Activated CD4-positive, alpha-beta T cell treated with anti-CD3 and anti-CD28 coated beads for 36 hours (primary cell): ENCODE results near the gene ZBTB11. TPM values are rescaled to one million over a fixed set of nuclear protein-coding genes. Genes with fewer than 3 reads are reported as not detected.
"Not testable (repeated sequence)": the region's sequence is repeated elsewhere in the genome, so short reads cannot be mapped to it uniquely, and the experiment has no call there.

Experiments
- ATAC-seq: fragments of 200-7000 bp; cut with Tn5 transposase; one replicate; pipeline ENCODE4 v1.10.0; 2021; ENCODE audit warnings: mild to moderate bottlenecking, moderate library complexity
- CTCF ChIA-PET: fragments of 350-600 bp; sonication (Branson Sonifier 250); formaldehyde crosslinking; loops from one replicate; lab custom pipeline; 2021; ENCODE audit warnings: antibody characterized with exemption; lab: Charles Lee
- POLR2A ChIA-PET: fragments of 350-600 bp; sonication (Branson Sonifier 250); formaldehyde crosslinking; loops from one replicate; lab custom pipeline; 2021; ENCODE audit warnings: antibody characterized with exemption, inconsistent platforms; lab: Charles Lee
- DNase-seq: peaks from one replicate; pipeline ENCODE4 v3.0.0-alpha.2; 2020
- H3K27ac Mint-ChIP-seq: one replicate; pipeline ENCODE4 v1.8.0; 2021; ENCODE audit warnings: mixed read lengths
- H3K27me3 Mint-ChIP-seq: one replicate; pipeline ENCODE4 v1.8.0; 2021; ENCODE audit warnings: mixed read lengths
- H3K36me3 Mint-ChIP-seq: one replicate; pipeline ENCODE4 v1.8.0; 2021; ENCODE audit warnings: low read depth, mixed read lengths
- H3K4me1 Mint-ChIP-seq: one replicate; pipeline ENCODE4 v1.8.0; 2021; ENCODE audit warnings: mixed read lengths
- H3K4me3 Mint-ChIP-seq: one replicate; pipeline ENCODE4 v1.8.0; 2021; ENCODE audit warnings: mild to moderate bottlenecking, moderate library complexity, mixed read lengths
- H3K9me3 Mint-ChIP-seq: one replicate; pipeline ENCODE4 v1.8.0; 2021; ENCODE audit warnings: low read depth, mixed read lengths
- intact Hi-C, 2 experiments: fragments of 100-400 bp; cut with DNase I in 1 of 2; cut with micrococcal nuclease in 1 of 2; formaldehyde crosslinking; loops; one replicate each; pipeline versions ENCODE4 v1.14.2 to v1.15.1; 2022 to 2024; cut with DNase I, micrococcal nuclease
- total RNA-seq, 2 experiments: library from RNA; stranded (reverse); gene quantifications; one replicate each; pipeline ENCODE4 v1.2.3, GENCODE V29; 2021

ZBTB11 gene
- total RNA-seq, 2 experiments from 2014 or later = 25.1 to 26.0 TPM

DNA sequence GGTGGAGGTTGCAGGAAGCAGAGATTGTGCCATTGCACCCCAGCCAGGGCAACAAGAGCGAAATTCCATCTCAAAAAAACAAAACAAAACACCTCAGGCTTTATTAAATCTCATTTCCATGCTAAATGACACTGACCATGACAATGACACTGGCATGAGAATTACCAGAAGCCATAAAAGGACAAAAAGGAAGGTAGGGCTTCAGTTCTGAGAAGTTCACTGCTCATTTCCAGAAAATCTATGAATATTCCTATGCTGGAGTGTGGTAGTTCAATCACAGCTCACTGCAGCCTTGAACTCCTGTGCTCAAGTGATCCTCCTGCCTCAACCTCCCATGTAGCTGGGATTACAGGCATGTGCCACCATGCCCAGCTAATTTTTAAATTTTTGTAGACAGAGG, 58.2 kb downstream of the ZBTB11 start:
- Mint-ChIP-seq H3K27me3 (no peaks in the 10 kb centered on the region), H3K27ac (no peak overlapping the region), H3K4me3 (no peak overlapping the region), H3K36me3 (no peaks in the 10 kb centered on the region), H3K4me1 (no peaks in the 10 kb centered on the region), H3K9me3 (no peaks in the 10 kb centered on the region)
- DNase-seq (no peak), ATAC-seq (no peak)
- intact Hi-C loops = no loop called here
- ChIA-PET POLR2A (no interaction called here), CTCF (no interaction called here)

DNA sequence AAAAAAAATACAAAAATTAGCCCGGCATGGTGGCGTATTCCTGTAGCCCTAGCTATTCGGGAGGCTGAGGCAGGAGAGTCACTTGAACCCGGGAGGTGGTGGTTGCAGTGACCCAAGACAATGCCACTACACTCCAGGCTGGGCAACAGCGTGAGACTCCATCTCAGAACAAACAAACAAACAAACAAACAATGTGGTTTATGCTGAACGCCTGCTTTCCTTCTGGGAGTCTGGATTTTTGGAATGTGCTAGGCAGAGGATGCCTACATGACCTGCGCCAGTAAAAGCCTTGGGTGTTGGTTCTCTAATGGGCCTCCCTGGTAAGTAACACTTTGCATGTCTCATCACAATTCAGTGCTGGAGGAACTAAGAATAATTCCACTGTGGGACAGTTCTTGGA, 59.5 kb downstream of the ZBTB11 start:
- intact Hi-C loops = no loop called here
- DNase-seq (no peak), ATAC-seq (no peak)
- no peaks in the 10 kb centered on the region for H3K36me3 Mint-ChIP-seq
- H3K27me3 Mint-ChIP-seq = no peaks in the 10 kb centered on the region
- no peak overlapping the region for H3K27ac Mint-ChIP-seq
- ChIA-PET CTCF (no interaction called here), POLR2A (interaction anchor here (0.7 kb wide), 1 partner anchor 35 kb away, joined by 3 read pairs; no protein-coding TSS in a partner anchor)
- no peaks in the 10 kb centered on the region for H3K9me3 Mint-ChIP-seq
- H3K4me1 Mint-ChIP-seq = no peaks in the 10 kb centered on the region
- no peak overlapping the region for H3K4me3 Mint-ChIP-seq

DNA sequence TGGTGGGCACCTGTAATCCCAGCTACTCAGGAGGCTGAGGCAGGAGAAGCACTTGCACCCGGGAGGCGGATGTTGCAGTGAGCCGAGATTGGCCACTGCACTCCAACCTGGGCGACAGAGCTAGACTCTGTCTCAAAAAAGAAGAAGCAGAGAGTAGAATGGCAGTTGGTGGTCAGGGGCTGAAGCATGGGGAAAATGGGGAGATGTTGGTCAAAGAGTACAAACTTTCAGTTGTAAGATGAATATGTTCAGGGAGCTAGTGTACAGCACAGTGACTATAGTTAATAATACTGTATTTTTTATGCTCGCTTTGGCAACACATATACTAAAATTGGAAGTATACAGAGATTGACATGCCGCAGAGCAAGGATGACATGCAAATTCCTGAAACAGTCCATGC, 61.4 kb downstream of the ZBTB11 start:
- intact Hi-C loops = no loop called here
- no peaks in the 10 kb centered on the region for H3K9me3 Mint-ChIP-seq
- CTCF ChIA-PET = no interaction called here

DNA sequence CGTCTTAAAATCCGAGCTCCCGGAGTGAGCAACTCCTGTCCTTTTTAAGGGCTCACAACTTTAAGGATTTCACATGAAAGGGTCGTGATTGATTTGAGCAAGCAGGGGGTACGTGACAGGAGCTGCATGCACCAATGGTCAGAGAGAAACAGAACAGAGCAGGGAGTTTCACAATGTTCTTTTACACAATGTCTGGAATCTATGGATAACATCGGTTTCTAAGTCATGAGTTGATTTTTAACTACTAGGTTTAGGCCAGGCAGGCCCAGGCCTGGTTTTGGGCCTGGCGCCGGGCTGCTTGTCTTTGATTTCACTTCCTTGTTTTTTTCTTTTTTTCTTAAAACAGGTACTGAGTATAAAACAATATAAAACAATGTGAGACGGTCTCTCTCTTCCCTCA, 63.9 kb downstream of the ZBTB11 start:
- H3K9me3 Mint-ChIP-seq, ATAC-seq, H3K27me3 Mint-ChIP-seq, intact Hi-C loops, H3K4me1 Mint-ChIP-seq, H3K36me3 Mint-ChIP-seq, H3K4me3 Mint-ChIP-seq, POLR2A ChIA-PET, H3K27ac Mint-ChIP-seq, DNase-seq: not testable (repeated sequence)
- CTCF ChIA-PET = interaction anchor here (0.6 to 1.2 kb wide), 3 partner anchors 20 to 1013 kb away, joined by 3 to 4 read pairs (median 4); no protein-coding TSS in a partner anchor

More for the DNA sequence above, 61.4 kb downstream of the ZBTB11 start:
- Mint-ChIP-seq H3K36me3 (no peaks in the 10 kb centered on the region), H3K4me3 (no peak overlapping the region), H3K27ac (no peak overlapping the region), H3K27me3 (no peaks in the 10 kb centered on the region), H3K4me1 (no peaks in the 10 kb centered on the region)
- DNase-seq (no peak), ATAC-seq (no peak)
- POLR2A ChIA-PET = interaction anchor here (0.9 kb wide), 1 partner anchor 219 kb away, joined by 3 read pairs; no protein-coding TSS in a partner anchor

DNA sequence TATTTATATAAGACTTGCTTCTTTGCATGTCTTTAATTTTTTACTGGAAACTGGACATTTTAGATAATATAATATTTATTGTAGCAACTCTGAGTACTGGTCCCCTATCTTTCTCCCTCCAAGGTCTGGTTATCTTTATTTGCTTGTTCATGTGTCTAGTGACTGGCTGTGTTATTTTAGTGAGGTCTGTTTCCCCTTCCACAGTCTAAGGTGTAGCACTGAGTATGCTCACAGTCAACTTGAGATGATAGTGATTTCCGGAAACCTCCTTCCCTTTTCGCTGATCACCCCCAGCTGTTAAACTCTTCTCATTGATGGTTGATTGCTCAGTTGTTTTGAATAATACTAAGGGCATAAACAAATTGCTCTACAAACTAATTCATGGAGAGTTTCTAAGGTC, 65.9 kb downstream of the ZBTB11 start:
- no peaks in the 10 kb centered on the region for H3K36me3 Mint-ChIP-seq
- intact Hi-C loops = no loop called here

DNA sequence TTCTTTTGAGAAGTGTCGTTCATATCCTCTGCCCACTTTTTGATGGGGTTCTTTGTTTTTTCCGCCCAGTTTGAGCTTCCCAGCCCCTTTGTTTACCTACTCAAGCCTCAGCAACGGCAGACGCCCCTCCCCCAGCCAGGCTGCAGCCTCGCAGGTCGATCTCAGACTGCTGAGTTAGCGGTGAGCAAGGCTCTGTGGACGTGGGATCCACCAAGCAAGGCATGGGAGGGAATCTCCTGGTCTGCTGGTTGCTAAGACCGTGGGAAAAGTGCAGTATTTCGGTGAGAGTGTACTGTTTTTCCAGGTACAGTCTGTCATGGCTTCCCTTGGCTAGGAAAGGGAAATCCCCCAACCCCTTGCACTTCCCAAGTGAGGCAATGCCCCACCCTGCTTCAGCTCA, 71.5 kb downstream of the ZBTB11 start:
- POLR2A ChIA-PET, DNase-seq, H3K4me3 Mint-ChIP-seq, ATAC-seq, intact Hi-C loops, H3K36me3 Mint-ChIP-seq, H3K27ac Mint-ChIP-seq, H3K4me1 Mint-ChIP-seq, H3K27me3 Mint-ChIP-seq, H3K9me3 Mint-ChIP-seq, CTCF ChIA-PET: not testable (repeated sequence)

More for the DNA sequence above, 65.9 kb downstream of the ZBTB11 start:
- CTCF ChIA-PET = no interaction called here
- no peak for ATAC-seq
- H3K9me3 Mint-ChIP-seq = no peaks in the 10 kb centered on the region
- no peaks in the 10 kb centered on the region for H3K4me1 Mint-ChIP-seq
- H3K27ac Mint-ChIP-seq = no peak overlapping the region
- H3K27me3 Mint-ChIP-seq = no peaks in the 10 kb centered on the region
- no peak for DNase-seq
- POLR2A ChIA-PET = no interaction called here
- no peak overlapping the region for H3K4me3 Mint-ChIP-seq

DNA sequence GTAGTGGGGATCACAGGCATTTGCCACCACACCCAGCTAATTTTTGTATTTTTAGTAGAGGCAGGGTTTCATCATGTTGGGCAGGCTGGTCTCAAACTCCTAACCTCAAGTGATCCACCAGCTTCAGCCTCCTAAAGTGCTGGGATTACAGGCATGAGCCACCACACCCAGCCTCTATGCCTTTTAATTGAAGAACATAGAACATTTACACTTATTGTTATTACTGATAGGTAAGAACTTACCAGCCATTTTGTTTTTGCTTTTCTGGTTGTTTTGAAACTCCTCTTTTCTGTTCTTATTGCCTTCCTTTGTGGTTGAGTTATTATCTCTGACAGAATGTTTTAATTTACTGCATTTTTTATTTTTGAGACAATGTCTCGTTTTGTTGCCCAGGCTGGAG, 73.7 kb downstream of the ZBTB11 start:
- no peaks in the 10 kb centered on the region for H3K4me1 Mint-ChIP-seq
- ChIA-PET POLR2A (no interaction called here), CTCF (no interaction called here)
- no peak for ATAC-seq
- peaks cover 1% of the 10 kb centered on the region for H3K36me3 Mint-ChIP-seq
- no peak overlapping the region for H3K27ac Mint-ChIP-seq
- H3K9me3 Mint-ChIP-seq = no peaks in the 10 kb centered on the region
- H3K27me3 Mint-ChIP-seq = no peaks in the 10 kb centered on the region
- intact Hi-C loops = no loop called here
- H3K4me3 Mint-ChIP-seq = no peak overlapping the region
- DNase-seq = no peak

DNA sequence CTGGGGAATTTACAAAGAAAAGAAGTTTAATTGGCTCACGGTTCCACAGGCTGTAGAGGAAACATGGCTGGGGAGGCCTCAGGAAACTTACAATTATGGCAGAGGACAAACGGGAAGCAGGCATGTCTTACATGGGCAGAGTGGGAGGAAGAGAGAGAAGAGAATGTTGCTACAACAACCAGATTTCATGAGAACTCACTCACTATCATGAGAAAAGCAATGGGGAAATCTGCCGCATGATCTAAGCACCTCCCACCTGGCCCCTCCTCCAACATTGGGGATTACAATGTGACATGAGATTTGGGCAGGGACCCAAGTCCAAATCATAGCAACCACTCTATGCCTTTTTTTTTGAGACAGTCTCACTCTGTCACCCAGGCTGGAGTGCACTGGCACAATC, 74.2 kb downstream of the ZBTB11 start:
- Mint-ChIP-seq H3K27me3 (no peaks in the 10 kb centered on the region), H3K9me3 (no peaks in the 10 kb centered on the region), H3K4me3 (no peak overlapping the region), H3K36me3 (peaks cover 1% of the 10 kb centered on the region), H3K4me1 (no peaks in the 10 kb centered on the region), H3K27ac (no peak overlapping the region)
- intact Hi-C loops = no loop called here
- ChIA-PET CTCF (no interaction called here), POLR2A (no interaction called here)
- DNase-seq (no peak), ATAC-seq (no peak)

Other genes with a start within 250 kb of the ZBTB11 start
- gene SENP7, start 163.9 kb downstream of the ZBTB11 start, total RNA-seq = 10 to 100 TPM; 12.3 to 12.9 TPM
- 10 to 100 TPM; 54.3 to 55.4 TPM for gene TRMT10C, start 115.3 kb downstream of the ZBTB11 start, total RNA-seq
- gene PCNP, start 103.0 kb downstream of the ZBTB11 start, total RNA-seq = 100 to 1,000 TPM; 213 to 264 TPM
- 1,000 to 10,000 TPM; 1,807 to 1,945 TPM for gene RPL24, start 9.6 kb upstream of the ZBTB11 start, total RNA-seq
- 10 to 100 TPM; 18.1 to 20.0 TPM for gene CEP97, start 47.5 kb upstream of the ZBTB11 start, total RNA-seq
- gene NXPE3, start 102.1 kb upstream of the ZBTB11 start, total RNA-seq = 10 to 100 TPM; 12.8 to 18.5 TPM
- 10 to 100 TPM; 47.8 to 56.7 TPM for gene NFKBIZ, start 172.4 kb upstream of the ZBTB11 start, total RNA-seq